ENCODE data around the gene ITPKC. TPM values are rescaled to one million over a fixed set of nuclear protein-coding genes. Genes with fewer than 3 reads are reported as not detected.
"Not testable (repeated sequence)": the region's sequence is repeated elsewhere in the genome, so short reads cannot be mapped to it uniquely, and the experiment has no call there.

ITPKC gene
- total RNA-seq, 2 experiments from 2014 or later: 5.5 to 6.5 TPM

DNA sequence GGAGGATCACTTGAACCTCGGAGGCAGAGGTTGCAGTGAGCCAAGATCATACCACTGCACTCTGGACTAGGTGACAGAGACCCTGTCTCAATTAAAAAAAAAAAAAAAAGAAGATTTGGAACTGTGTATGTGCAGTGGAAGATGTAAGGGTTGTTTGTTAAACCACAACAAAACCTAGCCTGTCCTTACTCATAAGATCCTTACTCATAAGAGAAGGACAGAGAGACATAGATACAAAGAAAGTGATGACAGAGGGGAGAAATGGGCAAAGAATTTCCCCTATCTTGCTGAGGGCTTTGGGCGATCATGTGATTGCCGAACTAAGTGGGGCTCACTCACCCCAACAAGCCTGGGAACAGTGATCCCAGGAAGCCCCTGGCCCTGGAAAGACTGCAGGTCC is 7.9 kb downstream of the ITPKC start:
- Histone ChIP-seq H3K4me1 (ENCODE audit: insufficient read depth, low read length, poor library complexity, severe bottlenecking) (no peaks in the 10 kb centered on the region), H3K9me2 (ENCODE audit: insufficient read depth, low read length) (no peaks in the 10 kb centered on the region), H3K4me2 (ENCODE audit: low read length) (no peak overlapping the region), H2AFZ (ENCODE audit: low read length) (no peak overlapping the region), H3K4me3 (ENCODE audit: low read depth, low read length, poor library complexity, severe bottlenecking) (no peak overlapping the region), H4K20me1 (ENCODE audit: insufficient read depth, low read length) (no peaks in the 10 kb centered on the region), H3K79me2 (ENCODE audit: insufficient read depth, low read depth, low read length) (no peaks in the 10 kb centered on the region; the same call in 1 of the 2 replicates), H3K9me3 (ENCODE audit: low read length) (no peaks in the 10 kb centered on the region), H3K36me3 (ENCODE audit: insufficient read depth, low read length) (peaks cover 7% of the 10 kb centered on the region; the same call in 1 of the 2 replicates), H3K27ac (ENCODE audit: low read depth, low read length, poor library complexity, severe bottlenecking) (no peak overlapping the region)
- ChIA-PET CTCF (ENCODE audit: unreplicated experiment) (interaction anchor here (1.1 kb wide), 1 partner anchor 11 kb away, joined by 4 read pairs; no protein-coding TSS in a partner anchor), POLR2A (no interaction called here)
- no TSS peak for BruUV-seq (replicated peaks)
- TF ChIP-seq, protein P1, sequence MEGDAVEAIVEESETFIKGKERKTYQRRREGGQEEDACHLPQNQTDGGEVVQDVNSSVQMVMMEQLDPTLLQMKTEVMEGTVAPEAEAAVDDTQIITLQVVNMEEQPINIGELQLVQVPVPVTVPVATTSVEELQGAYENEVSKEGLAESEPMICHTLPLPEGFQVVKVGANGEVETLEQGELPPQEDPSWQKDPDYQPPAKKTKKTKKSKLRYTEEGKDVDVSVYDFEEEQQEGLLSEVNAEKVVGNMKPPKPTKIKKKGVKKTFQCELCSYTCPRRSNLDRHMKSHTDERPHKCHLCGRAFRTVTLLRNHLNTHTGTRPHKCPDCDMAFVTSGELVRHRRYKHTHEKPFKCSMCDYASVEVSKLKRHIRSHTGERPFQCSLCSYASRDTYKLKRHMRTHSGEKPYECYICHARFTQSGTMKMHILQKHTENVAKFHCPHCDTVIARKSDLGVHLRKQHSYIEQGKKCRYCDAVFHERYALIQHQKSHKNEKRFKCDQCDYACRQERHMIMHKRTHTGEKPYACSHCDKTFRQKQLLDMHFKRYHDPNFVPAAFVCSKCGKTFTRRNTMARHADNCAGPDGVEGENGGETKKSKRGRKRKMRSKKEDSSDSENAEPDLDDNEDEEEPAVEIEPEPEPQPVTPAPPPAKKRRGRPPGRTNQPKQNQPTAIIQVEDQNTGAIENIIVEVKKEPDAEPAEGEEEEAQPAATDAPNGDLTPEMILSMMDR (conservative IDR thresholded peaks at IDR 0.05; ENCODE audit: low read length): no peak
- TF ChIP-seq EZH2phosphoT487 (IDR thresholded peaks at IDR 0.05; ENCODE audit: borderline replicate concordance, low read depth, low read length): no peak
- intact Hi-C loops (cut with micrococcal nuclease; ENCODE audit: unreplicated experiment): no loop called here
- DNase-seq (ENCODE audit: low spot score): no peak

DNA sequence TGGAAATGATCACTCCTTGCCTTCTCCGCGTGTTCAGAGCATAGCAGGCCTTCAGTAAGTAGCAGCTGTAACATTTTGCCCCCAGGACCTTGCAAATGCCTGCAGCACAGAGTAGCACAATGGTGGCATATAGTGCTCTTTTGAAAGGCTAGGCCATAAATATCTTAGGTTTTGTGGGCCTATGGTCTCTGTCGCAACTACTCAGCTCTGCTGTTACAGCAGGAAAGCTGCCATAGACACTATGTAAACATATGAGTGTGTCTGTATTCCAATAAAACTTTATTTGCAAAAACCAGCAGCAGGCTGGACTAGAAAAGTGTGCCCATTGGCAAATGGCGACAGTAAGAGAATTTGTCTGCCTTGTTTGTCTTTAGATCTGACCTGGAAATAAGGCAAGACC is 9.4 kb downstream of the ITPKC start:
- Histone ChIP-seq H3K27ac (ENCODE audit: low read depth, low read length, poor library complexity, severe bottlenecking) (no peak overlapping the region), H3K4me3 (ENCODE audit: low read depth, low read length, poor library complexity, severe bottlenecking) (no peak overlapping the region), H3K9me2 (ENCODE audit: insufficient read depth, low read length) (no peaks in the 10 kb centered on the region), H3K36me3 (ENCODE audit: insufficient read depth, low read length) (peaks cover 9% of the 10 kb centered on the region), H4K20me1 (ENCODE audit: insufficient read depth, low read length) (no peaks in the 10 kb centered on the region), H3K9me3 (ENCODE audit: low read length) (no peaks in the 10 kb centered on the region), H3K79me2 (ENCODE audit: insufficient read depth, low read depth, low read length) (no peaks in the 10 kb centered on the region), H3K4me2 (ENCODE audit: low read length) (no peak overlapping the region), H3K4me1 (ENCODE audit: insufficient read depth, low read length, poor library complexity, severe bottlenecking) (no peaks in the 10 kb centered on the region), H2AFZ (ENCODE audit: low read length) (no peak overlapping the region)
- DNase-seq (ENCODE audit: low spot score): no peak
- intact Hi-C loops (cut with micrococcal nuclease; ENCODE audit: unreplicated experiment): no loop called here
- CTCF ChIA-PET (ENCODE audit: unreplicated experiment): no interaction called here
- TF ChIP-seq, protein P1 (conservative IDR thresholded peaks at IDR 0.05; ENCODE audit: low read length): no peak
- no peak for TF ChIP-seq EZH2phosphoT487 (IDR thresholded peaks at IDR 0.05; ENCODE audit: borderline replicate concordance, low read depth, low read length)
- BruUV-seq (replicated peaks): no TSS peak
- POLR2A ChIA-PET: no interaction called here

DNA sequence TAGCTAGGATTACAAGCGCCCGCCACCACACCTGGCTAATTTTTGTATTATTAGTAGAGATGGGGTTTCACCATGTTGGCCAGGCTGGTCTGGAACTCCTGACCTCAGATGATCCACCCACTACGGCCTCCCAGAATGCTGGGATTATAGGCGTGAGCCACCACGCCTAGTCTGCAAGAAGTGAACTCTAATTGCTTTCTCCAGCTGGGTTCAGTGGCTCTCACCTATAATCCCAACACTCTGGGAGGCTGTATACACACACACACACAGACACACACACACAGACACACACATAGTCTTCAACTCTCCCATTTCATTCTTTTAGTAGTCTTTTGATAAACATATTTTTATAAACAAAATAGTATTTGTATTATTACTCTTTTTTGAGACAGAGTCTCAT is 13.2 kb downstream of the ITPKC start:
- H3K27ac ChIP-seq (ENCODE audit: low read depth, low read length, poor library complexity, severe bottlenecking); CTCF ChIA-PET (ENCODE audit: unreplicated experiment); DNase-seq (ENCODE audit: low spot score); POLR2A ChIA-PET; intact Hi-C loops (cut with micrococcal nuclease; ENCODE audit: unreplicated experiment); H3K9me3 ChIP-seq (ENCODE audit: low read length); H3K4me3 ChIP-seq (ENCODE audit: low read depth, low read length, poor library complexity, severe bottlenecking); H3K36me3 ChIP-seq (ENCODE audit: insufficient read depth, low read length); H3K9me2 ChIP-seq (ENCODE audit: insufficient read depth, low read length); H4K20me1 ChIP-seq (ENCODE audit: insufficient read depth, low read length); H3K4me2 ChIP-seq (ENCODE audit: low read length); H2AFZ ChIP-seq (ENCODE audit: low read length); H3K4me1 ChIP-seq (ENCODE audit: insufficient read depth, low read length, poor library complexity, severe bottlenecking); BruUV-seq (replicated peaks); H3K79me2 ChIP-seq (ENCODE audit: insufficient read depth, low read depth, low read length): not testable (repeated sequence)

DNA sequence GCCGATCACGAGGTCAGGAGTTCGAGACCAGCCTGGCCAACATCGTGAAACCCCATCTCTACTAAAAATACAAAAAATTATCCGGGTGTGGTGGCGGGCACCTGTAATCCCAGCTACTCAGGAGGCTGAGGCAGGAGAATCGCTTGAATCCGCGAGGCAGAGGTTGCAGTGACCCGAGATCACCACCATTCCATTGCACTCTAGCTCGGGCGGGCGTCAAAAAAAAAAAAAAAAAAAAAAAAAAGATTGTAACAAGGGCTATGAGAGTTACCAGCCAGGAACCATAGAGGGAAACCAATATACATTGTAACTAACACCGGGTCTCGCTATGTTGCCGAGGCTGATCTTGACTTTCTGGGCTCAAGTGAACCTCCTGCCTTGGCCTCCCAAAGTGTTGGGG is 15.4 kb downstream of the ITPKC start:
- H3K27ac ChIP-seq (ENCODE audit: low read depth, low read length, poor library complexity, severe bottlenecking); H3K4me3 ChIP-seq (ENCODE audit: low read depth, low read length, poor library complexity, severe bottlenecking); H3K4me1 ChIP-seq (ENCODE audit: insufficient read depth, low read length, poor library complexity, severe bottlenecking); intact Hi-C loops (cut with micrococcal nuclease; ENCODE audit: unreplicated experiment); H3K36me3 ChIP-seq (ENCODE audit: insufficient read depth, low read length); BruUV-seq (replicated peaks); POLR2A ChIA-PET; H4K20me1 ChIP-seq (ENCODE audit: insufficient read depth, low read length); H3K79me2 ChIP-seq (ENCODE audit: insufficient read depth, low read depth, low read length); CTCF ChIA-PET (ENCODE audit: unreplicated experiment); H2AFZ ChIP-seq (ENCODE audit: low read length); H3K9me2 ChIP-seq (ENCODE audit: insufficient read depth, low read length); DNase-seq (ENCODE audit: low spot score); H3K4me2 ChIP-seq (ENCODE audit: low read length); H3K9me3 ChIP-seq (ENCODE audit: low read length): not testable (repeated sequence)
